PFSK-1 (cell line): ENCODE measurements around the gene TNFSF4.

Experiments used
- FOXP2 ChIP-seq: optimal IDR thresholded peaks from 2 replicates; pipeline ENCODE3; 2011; ENCODE audit warnings: borderline replicate concordance, control low read depth, inconsistent platforms; ENCODE audit not compliant: insufficient read depth; ENCODE audit errors: extremely low read length, extremely low read depth
- POLR2AphosphoS5 ChIP-seq: IDR thresholded peaks from 2 replicates; pipeline ENCODE4 v1.6.1; 2012; ENCODE audit warnings: low read depth, mild to moderate bottlenecking, control low read depth, low read length, moderate library complexity
- REST ChIP-seq, 2 experiments: IDR thresholded peaks; 2 replicates each; pipeline versions ENCODE4 v1.6.1 to v1.8.0; 2011 to 2012; ENCODE audit warnings: low read depth in 2 of 2, low read length in 2 of 2, control low read depth in 1 of 2, inconsistent platforms in 1 of 2, mild to moderate bottlenecking in 1 of 2, moderate library complexity in 1 of 2; ENCODE audit not compliant: insufficient read depth in 1 of 2
- SIN3A ChIP-seq: IDR thresholded peaks from 2 replicates; pipeline ENCODE4 v1.6.1; 2012; ENCODE audit warnings: mild to moderate bottlenecking, low read length, moderate library complexity, borderline replicate concordance; ENCODE audit not compliant: insufficient read depth
- TAF1 ChIP-seq: IDR thresholded peaks from 2 replicates; pipeline ENCODE4 v1.6.1; 2012; ENCODE audit warnings: low read length, control low read depth, borderline replicate concordance; ENCODE audit not compliant: insufficient read depth

TNFSF4 gene

GRCh38 chr1:173153503-173153902 lies 53.6 kb downstream of the TNFSF4 start:
- no peak for TF ChIP-seq TAF1
- TF ChIP-seq SIN3A, result no peak
- TF ChIP-seq REST (IDR thresholded peaks at IDR 0.05; ENCODE audit: insufficient read depth in 1 of 2, low read depth in 2 of 2, low read length in 2 of 2), result no peak
- no peak for TF ChIP-seq POLR2AphosphoS5
- no peak for TF ChIP-seq FOXP2

DNA sequence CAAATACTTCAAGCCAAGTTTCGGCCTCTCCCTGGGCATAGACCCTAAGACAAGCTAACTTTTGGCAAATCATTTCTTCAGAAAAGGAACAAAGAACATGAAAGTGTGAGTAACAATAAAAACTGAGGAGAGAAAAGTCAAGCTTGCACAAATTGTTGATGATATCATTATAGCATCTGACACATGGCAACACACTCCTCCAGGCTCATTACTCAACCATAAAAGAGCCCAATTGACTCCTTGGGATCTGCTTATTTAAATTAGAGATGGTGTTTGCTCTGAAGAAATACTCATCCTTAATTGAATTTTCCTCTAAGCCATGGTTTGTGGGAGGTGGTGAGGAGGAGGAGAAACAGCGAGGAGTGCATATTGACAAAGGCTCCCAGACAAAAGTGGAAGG lies 54.5 kb downstream of the TNFSF4 start:
- TF ChIP-seq FOXP2, result no peak

DNA sequence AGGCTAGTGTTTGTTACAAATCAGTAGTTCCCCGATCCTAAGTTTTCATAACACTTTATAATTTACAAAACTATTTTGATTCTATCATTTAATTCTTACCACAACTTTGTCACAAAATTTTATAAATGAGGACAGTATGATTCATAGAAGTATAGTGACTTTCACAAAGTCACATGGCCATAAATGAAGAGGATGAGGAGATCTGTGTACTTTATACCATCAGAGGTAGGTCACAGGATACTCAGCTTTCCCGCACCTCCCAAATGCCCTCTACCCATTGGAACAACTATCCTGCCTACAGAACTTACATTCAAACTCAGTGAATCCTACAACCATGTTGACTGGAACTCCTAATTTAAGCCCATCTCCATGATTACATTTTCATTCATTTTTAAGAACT lies 56.3 kb downstream of the TNFSF4 start:
- no peak for TF ChIP-seq REST (IDR thresholded peaks at IDR 0.05; ENCODE audit: insufficient read depth in 1 of 2, low read depth in 2 of 2, low read length in 2 of 2)
- no peak for TF ChIP-seq TAF1
- TF ChIP-seq POLR2AphosphoS5, result no peak

DNA sequence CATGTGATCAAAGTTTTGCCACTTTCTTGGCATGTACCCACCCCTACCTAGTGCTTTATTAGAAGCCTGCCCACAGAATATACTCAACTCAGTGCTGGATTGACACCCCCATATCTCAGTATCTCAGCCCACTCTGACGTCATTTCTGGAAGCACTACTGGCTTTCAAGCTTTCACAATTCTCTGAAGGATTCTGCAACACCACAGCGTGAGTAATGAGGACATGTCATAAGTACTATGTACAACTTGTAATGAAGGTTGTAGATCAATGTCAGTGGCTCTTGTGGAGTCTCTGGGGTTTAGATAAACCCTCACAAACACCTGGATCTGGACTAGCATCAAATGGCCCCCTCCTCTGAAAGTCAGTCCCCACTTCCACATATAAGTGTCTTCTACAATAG lies 57.2 kb downstream of the TNFSF4 start:
- TF ChIP-seq TAF1 (no peak), FOXP2 (no peak), POLR2AphosphoS5 (no peak), REST (IDR thresholded peaks at IDR 0.05; ENCODE audit: insufficient read depth in 1 of 2, low read depth in 2 of 2, low read length in 2 of 2) (no peak), SIN3A (no peak)

DNA sequence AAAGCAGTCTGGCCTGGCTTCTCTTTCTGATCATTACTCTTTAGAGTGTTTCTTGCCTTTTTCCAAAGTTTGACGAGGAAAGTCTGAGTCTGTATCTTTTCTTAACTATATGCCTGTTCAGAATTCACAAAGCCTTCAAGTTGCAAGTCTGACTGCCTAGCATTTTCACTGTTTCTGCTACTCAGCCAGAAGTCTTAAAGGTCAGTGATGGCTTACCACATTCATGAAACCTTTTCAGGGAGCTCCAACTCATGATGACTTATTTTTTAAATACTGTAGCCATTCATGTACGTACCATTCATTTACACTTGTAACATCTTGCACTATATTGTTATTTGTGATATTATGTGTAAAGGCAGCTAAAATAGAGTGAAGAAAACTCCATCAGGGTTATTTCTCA lies 58.2 kb downstream of the TNFSF4 start:
- TF ChIP-seq SIN3A (no peak), TAF1 (no peak), REST (IDR thresholded peaks at IDR 0.05; ENCODE audit: insufficient read depth in 1 of 2, low read depth in 2 of 2, low read length in 2 of 2) (no peak), FOXP2 (no peak), POLR2AphosphoS5 (no peak)
